Measurements from ENCODE around the gene F13A1.

Gene F13A1

GRCh38 chr6:6284221-6284966 is 36.1 kb downstream of the F13A1 start:
- ChIA-PET POLR2A (no interaction called here), CTCF (no interaction called here)
- no peak for TF ChIP-seq CTCF (IDR thresholded peaks at IDR 0.05; ENCODE audit: insufficient read depth, low read length, missing control alignments)
- no peak for DNase-seq (ENCODE audit: low read depth, low spot score)
- H3K4me3 ChIP-seq (ENCODE audit: low read depth, low read length) = no peak overlapping the region

- no peak overlapping the region for H3K4me3 ChIP-seq (ENCODE audit: low read depth, low read length)
- TF ChIP-seq CTCF (IDR thresholded peaks at IDR 0.05; ENCODE audit: insufficient read depth, low read length, missing control alignments) = no peak
- no peak for DNase-seq (ENCODE audit: low read depth, low spot score)
- POLR2A ChIA-PET = no interaction called here
- CTCF ChIA-PET = no interaction called here
Measured at GRCh38 chr6:6283746-6284145, 36.7 kb downstream of the F13A1 start.

- ChIA-PET CTCF (no interaction called here), POLR2A (no interaction called here)
- TF ChIP-seq CTCF (IDR thresholded peaks at IDR 0.05; ENCODE audit: insufficient read depth, low read length, missing control alignments) = no peak
- DNase-seq (ENCODE audit: low read depth, low spot score) = no peak
- no peak overlapping the region for H3K4me3 ChIP-seq (ENCODE audit: low read depth, low read length)
Measured at GRCh38 chr6:6282716-6283115, 37.7 kb downstream of the F13A1 start.

GRCh38 chr6:6277413-6277812 is 43.0 kb downstream of the F13A1 start:
- ChIA-PET POLR2A (no interaction called here), CTCF (no interaction called here)
- TF ChIP-seq CTCF (IDR thresholded peaks at IDR 0.05; ENCODE audit: insufficient read depth, low read length, missing control alignments) = no peak
- peak; percentile 38 for DNase-seq (ENCODE audit: low read depth, low spot score)
- no peak overlapping the region for H3K4me3 ChIP-seq (ENCODE audit: low read depth, low read length)

GRCh38 chr6:6270948-6271535 is 49.4 kb downstream of the F13A1 start:
- POLR2A ChIA-PET = no interaction called here
- DNase-seq (ENCODE audit: low read depth, low spot score) = no peak
- H3K4me3 ChIP-seq (ENCODE audit: low read depth, low read length) = no peak overlapping the region
- CTCF ChIA-PET = no interaction called here
- no peak for TF ChIP-seq CTCF (IDR thresholded peaks at IDR 0.05; ENCODE audit: insufficient read depth, low read length, missing control alignments)

GRCh38 chr6:6260196-6260722 is 60.2 kb downstream of the F13A1 start:
- H3K4me3 ChIP-seq (ENCODE audit: low read depth, low read length) = no peak overlapping the region
- DNase-seq (ENCODE audit: low read depth, low spot score) = no peak
- ChIA-PET CTCF (no interaction called here), POLR2A (no interaction called here)
- TF ChIP-seq CTCF (IDR thresholded peaks at IDR 0.05; ENCODE audit: insufficient read depth, low read length, missing control alignments) = no peak

All from AG04449 (cell line).